NB4 (cell line): ENCODE results near the gene TMEM229B.

Experiments used
- DNase-seq: peaks from one replicate; pipeline ENCODE4 v3.0.0; 2010; ENCODE audit warnings: low read depth
- H3K4me3 ChIP-seq: one replicate; pipeline ENCODE4 v1.5.1; 2011; ENCODE audit warnings: mild to moderate bottlenecking, low read depth, low read length, moderate library complexity
- MYC ChIP-seq: IDR thresholded peaks from 2 replicates; pipeline ENCODE4 v1.6.1; 2011; ENCODE audit warnings: low read depth, low read length
- POLR2A ChIP-seq: IDR thresholded peaks from 2 replicates; pipeline ENCODE4 v1.6.1; 2011; ENCODE audit warnings: mild to moderate bottlenecking; ENCODE audit not compliant: insufficient read length; ENCODE audit errors: extremely low read depth
- TF ChIP-seq, protein P1 (sequence below): IDR thresholded peaks from 2 replicates; pipeline ENCODE4 v1.6.1; 2011; ENCODE audit warnings: low read depth, low read length
- TF ChIP-seq, protein P2 (sequence below): IDR thresholded peaks from one replicate; pipeline ENCODE4 v1.5.1; 2012; ENCODE audit warnings: low read depth, low read length

Gene TMEM229B

DNA sequence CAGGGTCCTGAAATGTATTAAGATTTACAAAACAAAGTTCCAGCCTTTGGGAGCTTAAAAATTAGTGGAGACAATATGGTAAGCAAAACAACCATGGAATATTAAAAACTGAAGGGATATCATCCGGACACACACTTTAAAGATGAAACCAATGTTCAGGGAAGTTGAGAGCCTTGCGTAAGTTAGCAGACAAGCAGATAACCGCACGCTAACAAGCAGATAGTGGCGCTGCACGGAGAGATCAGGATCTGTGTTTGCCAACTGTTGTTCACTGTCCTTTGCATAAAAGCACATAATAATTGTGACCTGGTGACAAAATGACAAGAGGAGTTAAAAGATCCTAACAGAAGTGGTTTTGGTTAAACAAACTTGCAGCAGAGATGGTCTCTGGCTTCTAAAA lies 14.3 kb upstream of the TMEM229B start:
- no peak overlapping the region for H3K4me3 ChIP-seq
- TF ChIP-seq POLR2A: no peak
- no peak for TF ChIP-seq MYC
- TF ChIP-seq, protein P1, sequence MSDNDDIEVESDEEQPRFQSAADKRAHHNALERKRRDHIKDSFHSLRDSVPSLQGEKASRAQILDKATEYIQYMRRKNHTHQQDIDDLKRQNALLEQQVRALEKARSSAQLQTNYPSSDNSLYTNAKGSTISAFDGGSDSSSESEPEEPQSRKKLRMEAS: no peak
- TF ChIP-seq, protein P2, sequence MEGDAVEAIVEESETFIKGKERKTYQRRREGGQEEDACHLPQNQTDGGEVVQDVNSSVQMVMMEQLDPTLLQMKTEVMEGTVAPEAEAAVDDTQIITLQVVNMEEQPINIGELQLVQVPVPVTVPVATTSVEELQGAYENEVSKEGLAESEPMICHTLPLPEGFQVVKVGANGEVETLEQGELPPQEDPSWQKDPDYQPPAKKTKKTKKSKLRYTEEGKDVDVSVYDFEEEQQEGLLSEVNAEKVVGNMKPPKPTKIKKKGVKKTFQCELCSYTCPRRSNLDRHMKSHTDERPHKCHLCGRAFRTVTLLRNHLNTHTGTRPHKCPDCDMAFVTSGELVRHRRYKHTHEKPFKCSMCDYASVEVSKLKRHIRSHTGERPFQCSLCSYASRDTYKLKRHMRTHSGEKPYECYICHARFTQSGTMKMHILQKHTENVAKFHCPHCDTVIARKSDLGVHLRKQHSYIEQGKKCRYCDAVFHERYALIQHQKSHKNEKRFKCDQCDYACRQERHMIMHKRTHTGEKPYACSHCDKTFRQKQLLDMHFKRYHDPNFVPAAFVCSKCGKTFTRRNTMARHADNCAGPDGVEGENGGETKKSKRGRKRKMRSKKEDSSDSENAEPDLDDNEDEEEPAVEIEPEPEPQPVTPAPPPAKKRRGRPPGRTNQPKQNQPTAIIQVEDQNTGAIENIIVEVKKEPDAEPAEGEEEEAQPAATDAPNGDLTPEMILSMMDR: no peak
- DNase-seq: no peak

DNA sequence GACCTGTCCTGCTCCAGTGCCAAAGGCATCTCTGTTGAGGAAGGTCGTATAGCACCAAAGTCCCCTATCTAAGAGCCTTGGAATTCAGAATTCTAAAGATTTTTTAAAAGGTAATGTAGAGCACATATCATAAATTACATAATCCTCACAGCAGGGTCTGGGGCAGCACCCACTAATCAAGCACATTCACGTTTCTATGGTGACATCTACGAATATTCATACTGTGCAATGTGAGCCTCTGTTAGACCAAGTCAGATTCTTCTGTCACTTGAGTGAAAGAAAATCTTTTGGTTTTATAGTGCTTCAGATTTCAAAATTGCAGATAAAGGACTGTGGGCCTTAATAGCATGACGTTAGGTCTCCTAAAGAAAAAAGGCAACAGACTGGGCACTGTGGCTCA lies 13.1 kb upstream of the TMEM229B start:
- TF ChIP-seq, protein P1: no peak
- no peak for TF ChIP-seq MYC
- no peak for TF ChIP-seq POLR2A
- TF ChIP-seq, protein P2: no peak
- H3K4me3 ChIP-seq: no peak overlapping the region
- no peak for DNase-seq

DNA sequence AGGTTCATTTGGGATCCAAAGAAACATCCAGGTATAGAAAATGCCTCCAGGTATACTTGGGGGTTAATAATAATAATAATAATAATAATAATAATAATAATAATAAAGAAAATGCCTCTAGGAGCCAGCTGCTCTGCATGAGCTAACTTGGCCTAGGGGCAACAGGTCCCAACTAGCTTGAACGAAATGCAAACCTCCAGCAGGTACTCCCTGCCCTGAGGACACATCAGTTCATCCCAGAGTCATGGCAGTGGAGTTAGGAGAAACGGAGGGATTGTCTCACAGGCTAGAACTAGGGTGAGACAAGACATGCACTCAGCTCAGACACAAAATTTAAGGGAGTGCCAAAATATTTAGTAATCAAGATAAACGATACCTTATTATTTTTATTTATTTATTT lies 12.5 kb upstream of the TMEM229B start:
- TF ChIP-seq MYC: no peak
- no peak for TF ChIP-seq POLR2A
- TF ChIP-seq, protein P2: no peak
- TF ChIP-seq, protein P1: no peak
- H3K4me3 ChIP-seq: no peak overlapping the region
- DNase-seq: no peak

DNA sequence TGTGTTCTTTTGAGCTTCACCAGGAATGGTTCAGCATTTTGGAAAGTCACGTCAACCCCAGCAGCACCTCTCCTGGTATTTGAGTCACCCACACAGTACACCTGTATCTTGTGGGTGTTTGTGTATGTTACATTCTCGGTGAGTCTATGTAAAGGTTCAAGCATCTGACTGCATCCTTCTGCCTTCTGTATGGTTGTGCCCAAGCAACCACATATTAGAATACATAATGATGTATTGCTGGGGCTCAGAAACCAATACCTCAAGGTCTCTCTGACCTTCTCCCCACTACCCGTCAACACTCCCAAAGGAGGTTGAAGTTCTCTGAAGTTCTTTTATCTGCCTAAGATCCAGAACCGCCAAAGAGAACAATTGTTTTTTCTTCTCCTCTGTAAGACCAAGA lies 9.2 kb upstream of the TMEM229B start:
- no peak for TF ChIP-seq MYC
- TF ChIP-seq, protein P2: no peak
- TF ChIP-seq, protein P1: no peak
- no peak for TF ChIP-seq POLR2A
- DNase-seq: no peak
- H3K4me3 ChIP-seq: no peak overlapping the region

DNA sequence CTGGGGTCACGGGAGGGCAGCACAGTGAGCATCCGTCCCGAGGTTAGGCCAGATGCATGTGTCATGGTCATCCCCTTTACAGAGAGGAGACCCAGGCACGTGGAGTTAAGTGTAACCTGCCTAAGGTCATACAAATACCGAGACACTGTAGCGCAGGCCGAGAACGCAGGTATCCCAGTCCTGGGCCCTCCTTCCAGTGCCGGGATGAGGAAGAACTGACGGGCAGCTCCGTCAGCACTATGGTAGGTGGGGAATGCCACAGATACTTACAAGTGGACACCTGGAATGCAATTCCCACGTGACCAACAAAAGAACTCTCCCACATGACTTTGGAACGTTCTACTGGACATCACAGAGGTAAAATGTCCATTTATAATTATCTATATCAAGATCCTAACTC lies 8.7 kb upstream of the TMEM229B start:
- DNase-seq: no peak
- H3K4me3 ChIP-seq: no peak overlapping the region
- TF ChIP-seq, protein P2: no peak
- TF ChIP-seq, protein P1: no peak
- TF ChIP-seq MYC (no peak), POLR2A (no peak)

DNA sequence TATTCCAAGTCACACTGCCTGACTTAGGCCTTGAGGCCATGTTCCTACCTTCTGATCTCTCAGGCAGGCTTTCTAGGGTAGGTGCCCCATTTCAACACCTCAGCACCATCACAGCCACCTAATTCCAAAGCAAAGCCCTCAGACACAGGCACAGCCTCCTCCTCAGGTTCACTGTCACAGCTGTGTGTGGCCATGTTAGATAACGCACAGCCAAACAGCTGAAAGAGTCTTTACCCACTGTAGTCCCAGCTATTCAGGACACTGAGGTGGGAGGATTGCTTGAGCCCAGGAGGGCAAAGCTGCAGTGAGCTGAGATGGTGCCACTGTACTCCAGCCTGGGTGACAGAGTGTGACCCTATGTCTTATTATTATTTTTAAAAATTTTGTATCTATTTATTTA lies 7.3 kb upstream of the TMEM229B start:
- no peak for TF ChIP-seq POLR2A
- TF ChIP-seq, protein P2: no peak
- TF ChIP-seq, protein P1: no peak
- no peak for TF ChIP-seq MYC
- no peak overlapping the region for H3K4me3 ChIP-seq
- no peak for DNase-seq
